ENCODE measurements around the gene IL36G. TPM values are rescaled to one million over a fixed set of nuclear protein-coding genes. Genes with fewer than 3 reads are reported as not detected.

Gene IL36G
- total RNA-seq, 4 donors from 2014 or later, result not detected

DNA sequence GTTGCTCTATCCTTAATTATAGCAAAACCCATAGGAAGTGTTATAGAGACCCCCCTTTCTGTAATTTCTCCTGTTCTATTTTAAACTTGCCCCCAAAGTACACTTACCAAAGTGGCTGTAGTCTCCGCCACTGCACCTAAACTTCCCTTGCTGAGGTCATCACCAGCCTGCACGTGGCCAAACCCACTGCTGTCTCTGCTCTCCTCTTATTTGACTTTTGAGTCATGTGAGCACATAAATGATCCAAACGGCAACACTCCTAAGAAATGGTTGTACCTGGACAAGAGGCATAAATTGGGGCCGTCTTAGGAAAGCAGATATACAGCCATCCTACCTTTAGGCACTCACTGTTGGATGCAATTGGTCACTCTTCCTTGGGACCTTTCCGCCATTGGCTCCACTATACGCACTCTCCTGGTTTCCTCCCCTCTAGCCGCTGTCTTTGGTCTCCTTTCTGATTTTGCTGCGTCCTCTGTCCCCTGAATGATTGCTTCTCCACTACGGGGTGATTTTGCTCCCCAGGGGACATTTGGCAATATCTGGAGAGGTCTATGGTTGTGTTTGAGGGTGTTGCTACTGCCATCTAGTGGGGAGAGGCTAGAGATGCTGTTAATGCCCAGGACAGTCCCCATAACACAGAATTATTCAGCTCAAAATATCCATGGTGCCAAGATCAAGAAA lies 19.2 kb upstream of the IL36G start:
- no peaks in the 10 kb centered on the region for H3K36me3 ChIP-seq
- intact Hi-C loops (cut with DNase I), result loop anchor here (5.0 to 10.0 kb wide), 2 partner anchors 206 to 354 kb away; no protein-coding TSS in a partner anchor

DNA sequence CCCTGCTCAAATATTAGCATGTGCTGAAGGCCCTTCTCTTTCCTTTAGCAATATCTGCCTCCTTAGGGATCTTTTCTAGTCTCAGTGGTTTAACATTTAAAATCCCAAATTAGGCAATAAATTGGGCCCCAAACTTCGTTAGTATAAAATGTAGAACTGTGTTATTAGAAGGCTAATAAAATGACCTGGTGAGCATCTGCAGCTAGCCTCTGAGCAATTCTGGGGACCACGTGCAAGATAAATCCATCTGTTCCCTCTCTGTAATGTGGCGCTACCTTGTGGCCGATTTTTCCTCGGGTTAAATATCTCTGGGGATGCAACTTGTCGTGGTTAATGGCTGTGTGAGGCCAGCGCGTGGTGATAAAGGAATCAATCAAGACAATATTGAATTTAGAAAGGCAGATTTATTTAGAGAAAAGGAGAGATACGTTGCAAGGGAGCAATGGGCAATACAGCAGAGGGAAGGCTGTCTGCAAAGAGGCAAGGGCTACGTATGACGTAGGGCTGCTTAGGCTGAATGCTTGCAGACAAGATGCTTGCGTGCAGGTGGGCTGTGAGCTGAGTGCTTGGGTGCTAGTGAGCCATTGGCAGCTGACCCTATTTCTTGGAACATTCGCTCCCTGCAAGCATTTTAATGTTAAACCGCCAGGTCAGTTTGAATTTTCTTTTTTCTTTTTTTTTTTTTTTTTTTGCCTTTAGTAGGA lies 18.5 kb upstream of the IL36G start:
- Histone ChIP-seq H3K36me3 (no peaks in the 10 kb centered on the region), H3K4me3 (no peak overlapping the region), H3K9me3 (no peaks in the 10 kb centered on the region), H3K27me3 (peaks cover 0 to 6% (median 0%) of the 10 kb centered on the region in 4 donors), H3K4me1 (no peaks in the 10 kb centered on the region), H3K27ac (replicated peaks in 1 of 4) (no peak overlapping the region)
- intact Hi-C loops (cut with DNase I), result loop anchor here (5.0 to 10.0 kb wide), 2 partner anchors 207 to 354 kb away; no protein-coding TSS in a partner anchor
- DNase-seq (ENCODE audit: extremely low spot score), result peak; percentile 57
- TF ChIP-seq, protein P1, sequence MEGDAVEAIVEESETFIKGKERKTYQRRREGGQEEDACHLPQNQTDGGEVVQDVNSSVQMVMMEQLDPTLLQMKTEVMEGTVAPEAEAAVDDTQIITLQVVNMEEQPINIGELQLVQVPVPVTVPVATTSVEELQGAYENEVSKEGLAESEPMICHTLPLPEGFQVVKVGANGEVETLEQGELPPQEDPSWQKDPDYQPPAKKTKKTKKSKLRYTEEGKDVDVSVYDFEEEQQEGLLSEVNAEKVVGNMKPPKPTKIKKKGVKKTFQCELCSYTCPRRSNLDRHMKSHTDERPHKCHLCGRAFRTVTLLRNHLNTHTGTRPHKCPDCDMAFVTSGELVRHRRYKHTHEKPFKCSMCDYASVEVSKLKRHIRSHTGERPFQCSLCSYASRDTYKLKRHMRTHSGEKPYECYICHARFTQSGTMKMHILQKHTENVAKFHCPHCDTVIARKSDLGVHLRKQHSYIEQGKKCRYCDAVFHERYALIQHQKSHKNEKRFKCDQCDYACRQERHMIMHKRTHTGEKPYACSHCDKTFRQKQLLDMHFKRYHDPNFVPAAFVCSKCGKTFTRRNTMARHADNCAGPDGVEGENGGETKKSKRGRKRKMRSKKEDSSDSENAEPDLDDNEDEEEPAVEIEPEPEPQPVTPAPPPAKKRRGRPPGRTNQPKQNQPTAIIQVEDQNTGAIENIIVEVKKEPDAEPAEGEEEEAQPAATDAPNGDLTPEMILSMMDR (IDR thresholded peaks at IDR 0.05), result peak in 1 of 3 experiments; percentile 6
- TF ChIP-seq EP300 (IDR thresholded peaks at IDR 0.05), result no peak
- TF ChIP-seq POLR2AphosphoS5 (IDR thresholded peaks at IDR 0.05), result no peak
- 73% methylated on average over 14 of the region's 14 CpGs for WGBS

More for the DNA sequence above, 19.2 kb upstream of the IL36G start:
- no peak overlapping the region for H3K27ac ChIP-seq (replicated peaks in 1 of 4)
- H3K27me3 ChIP-seq, result peaks cover 0 to 6% (median 0%) of the 10 kb centered on the region in 4 donors
- no peaks in the 10 kb centered on the region for H3K4me1 ChIP-seq
- H3K4me3 ChIP-seq, result no peak overlapping the region
- 53% methylated on average over 9 of the region's 9 CpGs for WGBS
- DNase-seq (ENCODE audit: extremely low spot score), result peak; percentile 74
- no peak for TF ChIP-seq EP300 (IDR thresholded peaks at IDR 0.05)
- TF ChIP-seq, protein P1 (IDR thresholded peaks at IDR 0.05), result peak; percentile 44 to 81 (median 48)
- no peak for TF ChIP-seq POLR2A (IDR thresholded peaks at IDR 0.05; ENCODE audit: low read depth)
- TF ChIP-seq POLR2AphosphoS5 (IDR thresholded peaks at IDR 0.05), result no peak
- H3K9me3 ChIP-seq, result no peaks in the 10 kb centered on the region

DNA sequence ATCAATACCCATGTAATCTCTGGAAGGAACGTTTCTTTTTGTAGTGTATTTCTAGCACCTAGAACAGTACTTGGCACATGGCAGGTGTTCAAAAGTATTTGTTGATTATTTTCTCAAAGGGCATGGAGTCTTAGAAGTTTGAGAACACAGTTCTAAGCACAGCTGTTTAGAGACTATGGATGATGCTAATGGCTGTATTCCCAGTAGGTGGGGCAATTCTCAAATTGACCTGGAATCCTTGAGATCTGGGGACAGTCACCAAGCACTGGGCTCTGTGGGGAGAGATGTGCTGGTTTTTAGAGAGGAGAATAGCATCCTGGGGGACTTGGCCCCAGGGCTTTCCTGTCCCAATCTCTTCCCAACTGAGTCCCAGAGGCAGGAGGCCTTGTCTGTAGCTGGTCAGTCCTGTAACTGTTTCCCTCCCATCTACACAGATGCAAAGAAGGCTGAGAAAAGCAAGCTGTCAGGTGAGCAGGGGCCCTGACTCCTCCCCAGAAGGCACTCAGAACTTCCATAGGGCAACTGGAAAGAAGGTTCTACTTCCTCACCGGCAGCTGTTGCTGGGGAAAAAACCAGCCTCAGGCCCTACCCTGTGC lies 17.5 kb upstream of the IL36G start:
- Histone ChIP-seq H3K4me3 (no peak overlapping the region), H3K9me3 (no peaks in the 10 kb centered on the region), H3K27ac (replicated peaks in 1 of 4) (no peak overlapping the region), H3K4me1 (no peaks in the 10 kb centered on the region), H3K36me3 (no peaks in the 10 kb centered on the region), H3K27me3 (peaks cover 0 to 6% (median 0%) of the 10 kb centered on the region in 4 donors)
- TF ChIP-seq POLR2A (IDR thresholded peaks at IDR 0.05; ENCODE audit: low read depth), result no peak
- TF ChIP-seq, protein P1 (IDR thresholded peaks at IDR 0.05), result no peak
- no peak for TF ChIP-seq EP300 (IDR thresholded peaks at IDR 0.05)
- no peak for TF ChIP-seq POLR2AphosphoS5 (IDR thresholded peaks at IDR 0.05)
- peak; percentile 60 for DNase-seq (ENCODE audit: extremely low spot score)
- 59% methylated on average over 1 of the region's 2 CpGs for WGBS
- intact Hi-C loops (cut with DNase I), result no loop called here

DNA sequence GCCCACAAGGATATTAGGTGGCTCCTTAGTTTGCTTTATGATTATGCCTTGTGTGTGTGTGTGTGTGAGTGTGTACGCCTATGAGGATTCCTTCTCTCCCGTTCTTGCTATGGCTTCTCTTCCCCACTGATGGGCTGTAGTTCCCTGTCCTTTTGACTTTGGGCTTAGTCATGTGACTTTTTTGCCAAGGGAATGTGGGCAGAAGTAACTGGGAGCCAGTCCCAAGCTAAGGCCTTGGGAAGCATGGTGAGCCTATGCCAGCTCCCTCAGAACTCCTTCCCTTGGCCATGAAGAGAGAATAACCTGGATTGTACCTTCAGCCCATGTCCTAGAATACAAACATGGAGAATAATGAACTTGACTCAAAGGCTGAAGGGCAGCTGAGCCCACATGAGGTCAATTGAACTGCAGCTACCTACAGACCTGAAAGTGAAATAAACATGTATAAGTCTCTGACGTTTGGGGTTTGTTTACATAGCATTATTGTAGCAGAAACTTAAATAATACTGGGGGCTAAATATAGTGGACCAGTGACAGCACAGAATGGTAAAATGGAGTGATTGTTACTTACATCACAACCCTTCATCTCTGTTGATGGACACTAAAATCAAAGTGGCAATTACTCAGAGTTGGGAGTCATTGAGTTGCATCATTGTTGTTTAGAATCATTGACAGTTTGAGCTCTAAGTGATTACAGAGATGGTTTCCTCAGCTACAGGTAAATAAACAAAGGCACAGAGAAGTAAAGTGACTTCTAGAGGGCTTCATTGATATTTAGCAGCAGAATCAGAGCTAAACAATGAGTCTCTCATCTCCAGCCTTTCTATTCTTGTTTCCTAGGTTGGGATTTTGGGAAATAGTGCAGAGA lies 15.3 kb upstream of the IL36G start:
- WGBS, result 70% methylated on average over 3 of the region's 3 CpGs
- peaks cover 0 to 6% (median 0%) of the 10 kb centered on the region in 4 donors for H3K27me3 ChIP-seq
- H3K4me1 ChIP-seq, result no peaks in the 10 kb centered on the region
- no peak for TF ChIP-seq POLR2AphosphoS5 (IDR thresholded peaks at IDR 0.05)
- TF ChIP-seq, protein P1 (IDR thresholded peaks at IDR 0.05), result no peak
- no peak for TF ChIP-seq POLR2A (IDR thresholded peaks at IDR 0.05; ENCODE audit: low read depth)
- TF ChIP-seq EP300 (IDR thresholded peaks at IDR 0.05), result no peak
- no peak overlapping the region for H3K4me3 ChIP-seq
- no peaks in the 10 kb centered on the region for H3K9me3 ChIP-seq
- H3K27ac ChIP-seq (replicated peaks in 1 of 4), result no peak overlapping the region
- intact Hi-C loops (cut with DNase I), result no loop called here
- peak; percentile 45 for DNase-seq (ENCODE audit: extremely low spot score)
- H3K36me3 ChIP-seq, result no peaks in the 10 kb centered on the region
